Tibial nerve (tissue), 3 donors: ENCODE measurements around the gene MSRB1.

ENCODE experiments used
- CTCF ChIP-seq, 5 experiments: fragments of 200-600 bp in 3 of 5; fragments of 450-650 bp in 2 of 5; sonication (generic) in 3 of 5; IDR thresholded peaks; one replicate each; pipeline ENCODE4 v1.5.1; 2016 to 2019; ENCODE audit warnings: antibody characterized with exemption in 5 of 5, mild to moderate bottlenecking in 3 of 5, moderate library complexity in 2 of 5
- POLR2A ChIP-seq, 2 donors: fragments of 450-650 bp; IDR thresholded peaks; one replicate each; pipeline ENCODE4 v1.6.1; 2017; ENCODE audit warnings: antibody characterized with exemption in 2 of 2, mild to moderate bottlenecking in 2 of 2, moderate library complexity in 2 of 2

GRCh38 chr16:1968146-1968953 lies 25.4 kb upstream of the MSRB1 start:
- TF ChIP-seq CTCF (IDR thresholded peaks at IDR 0.05) (no peak), POLR2A (IDR thresholded peaks at IDR 0.05) (no peak)
